HuH-7.5 (cell line): ENCODE data around the gene NEU4.
"Not testable (repeated sequence)": the region's sequence is repeated elsewhere in the genome, so short reads cannot be mapped to it uniquely, and the experiment has no call there.

Experiments used
- DNase-seq: peaks from one replicate; pipeline ENCODE4 v3.0.0; 2011; ENCODE audit warnings: low spot score

Gene NEU4

GRCh38 chr2:241799522-241800197 lies 9.3 kb upstream of the NEU4 start:
- DNase-seq: peak; percentile 5

- DNase-seq: not testable (repeated sequence)
Measured at GRCh38 chr2:241800198-241800903, 8.6 kb upstream of the NEU4 start.

- DNase-seq: no peak
Measured at GRCh38 chr2:241801611-241802420, 7.2 kb upstream of the NEU4 start.

GRCh38 chr2:241802421-241803318 lies 6.3 kb upstream of the NEU4 start:
- DNase-seq: peak; percentile 6

- DNase-seq: peak; percentile 9
Measured at GRCh38 chr2:241803387-241804325, 5.3 kb upstream of the NEU4 start.

- DNase-seq: peak; percentile 24
Measured at GRCh38 chr2:241804326-241805229, 4.4 kb upstream of the NEU4 start.

GRCh38 chr2:241806217-241806616 lies 2.8 kb upstream of the NEU4 start:
- not testable (repeated sequence) for DNase-seq

GRCh38 chr2:241808051-241808720 lies 807 bp upstream of the NEU4 start:
- peak; percentile 15 for DNase-seq

- DNase-seq: peak; percentile 36
Measured at GRCh38 chr2:241809383-241810306, 652 bp downstream of the NEU4 start.

- peak; percentile 12 for DNase-seq
Measured at GRCh38 chr2:241810307-241811200, 1.6 kb downstream of the NEU4 start.

GRCh38 chr2:241811201-241811951 lies 2.4 kb downstream of the NEU4 start:
- DNase-seq: peak; percentile 6

- DNase-seq: no peak
Measured at GRCh38 chr2:241811952-241812729, 3.1 kb downstream of the NEU4 start.

- peak; percentile 6 for DNase-seq
Measured at GRCh38 chr2:241812730-241813643, 4.0 kb downstream of the NEU4 start.
